ENCODE measurements around the gene SASH1.

The SASH1 gene

GRCh38 chr6:148533309-148534107, 190.9 kb downstream of the SASH1 start:
- Histone ChIP-seq H4K20me1 (ENCODE audit: low read depth, low read length) (no peaks in the 10 kb centered on the region), H2AFZ (ENCODE audit: low read depth, low read length, severe bottlenecking) (no peak overlapping the region), H3K79me2 (ENCODE audit: insufficient read depth, low read length) (no peaks in the 10 kb centered on the region), H3K9me2 (replicated peaks; ENCODE audit: insufficient read depth, low read length) (no peaks in the 10 kb centered on the region), H3K4me3 (ENCODE audit: insufficient read depth, low read length, poor library complexity, severe bottlenecking) (no peak overlapping the region), H3K36me3 (ENCODE audit: low read length) (no peaks in the 10 kb centered on the region), H3K27me3 (ENCODE audit: low read length) (0 out of 2 replicates have a peak, but pooled peaks cover 3% of the 10 kb centered on the region), H3K27ac (ENCODE audit: low read depth, low read length) (no peak overlapping the region), H3K4me2 (ENCODE audit: low read depth, low read length, poor library complexity, severe bottlenecking) (no peak overlapping the region), H3K9ac (ENCODE audit: low read length) (no peak overlapping the region), H3F3A (ENCODE audit: insufficient read depth) (no peaks in the 10 kb centered on the region), H3K9me3 (ENCODE audit: insufficient read depth, low read length) (no peaks in the 10 kb centered on the region)
- no peak for TF ChIP-seq EZH2phosphoT487 (conservative IDR thresholded peaks at IDR 0.05; ENCODE audit: low read length)
- no peak for TF ChIP-seq CTCF (IDR thresholded peaks at IDR 0.05; ENCODE audit: insufficient read depth, low read length, poor library complexity, severe bottlenecking)

- H3K4me3 ChIP-seq (ENCODE audit: insufficient read depth, low read length, poor library complexity, severe bottlenecking), result no peak overlapping the region
- no peak overlapping the region for H3K4me2 ChIP-seq (ENCODE audit: low read depth, low read length, poor library complexity, severe bottlenecking)
- H3K9ac ChIP-seq (ENCODE audit: low read length), result no peak overlapping the region
- TF ChIP-seq EZH2phosphoT487 (conservative IDR thresholded peaks at IDR 0.05; ENCODE audit: low read length), result no peak
- TF ChIP-seq CTCF (IDR thresholded peaks at IDR 0.05; ENCODE audit: insufficient read depth, low read length, poor library complexity, severe bottlenecking), result no peak
- 0 out of 2 replicates have a peak, but pooled peaks cover 3% of the 10 kb centered on the region for H3K27me3 ChIP-seq (ENCODE audit: low read length)
- H3F3A ChIP-seq (ENCODE audit: insufficient read depth), result no peaks in the 10 kb centered on the region
- no peak overlapping the region for H3K27ac ChIP-seq (ENCODE audit: low read depth, low read length)
- no peaks in the 10 kb centered on the region for H3K9me2 ChIP-seq (replicated peaks; ENCODE audit: insufficient read depth, low read length)
- H3K9me3 ChIP-seq (ENCODE audit: insufficient read depth, low read length), result no peaks in the 10 kb centered on the region
- H2AFZ ChIP-seq (ENCODE audit: low read depth, low read length, severe bottlenecking), result no peak overlapping the region
- no peaks in the 10 kb centered on the region for H4K20me1 ChIP-seq (ENCODE audit: low read depth, low read length)
- H3K36me3 ChIP-seq (ENCODE audit: low read length), result no peaks in the 10 kb centered on the region
- no peaks in the 10 kb centered on the region for H3K79me2 ChIP-seq (ENCODE audit: insufficient read depth, low read length)
Measured at GRCh38 chr6:148534871-148535270, 192.2 kb downstream of the SASH1 start.

GRCh38 chr6:148535381-148535780, 192.7 kb downstream of the SASH1 start:
- no peaks in the 10 kb centered on the region for H3F3A ChIP-seq (ENCODE audit: insufficient read depth)
- no peaks in the 10 kb centered on the region for H3K9me2 ChIP-seq (replicated peaks; ENCODE audit: insufficient read depth, low read length)

More at GRCh38 chr6:148535381-148535780, 192.7 kb downstream of the SASH1 start:
- no peak overlapping the region for H3K9ac ChIP-seq (ENCODE audit: low read length)
- H3K27me3 ChIP-seq (ENCODE audit: low read length), result 0 out of 2 replicates have a peak, but pooled peaks cover 2% of the 10 kb centered on the region
- H2AFZ ChIP-seq (ENCODE audit: low read depth, low read length, severe bottlenecking), result no peak overlapping the region
- no peak overlapping the region for H3K4me2 ChIP-seq (ENCODE audit: low read depth, low read length, poor library complexity, severe bottlenecking)
- TF ChIP-seq EZH2phosphoT487 (conservative IDR thresholded peaks at IDR 0.05; ENCODE audit: low read length), result no peak
- TF ChIP-seq CTCF (IDR thresholded peaks at IDR 0.05; ENCODE audit: insufficient read depth, low read length, poor library complexity, severe bottlenecking), result no peak
- H3K9me3 ChIP-seq (ENCODE audit: insufficient read depth, low read length), result no peaks in the 10 kb centered on the region
- H4K20me1 ChIP-seq (ENCODE audit: low read depth, low read length), result no peaks in the 10 kb centered on the region
- no peak overlapping the region for H3K4me3 ChIP-seq (ENCODE audit: insufficient read depth, low read length, poor library complexity, severe bottlenecking)
- H3K36me3 ChIP-seq (ENCODE audit: low read length), result no peaks in the 10 kb centered on the region
- no peaks in the 10 kb centered on the region for H3K79me2 ChIP-seq (ENCODE audit: insufficient read depth, low read length)
- no peak overlapping the region for H3K27ac ChIP-seq (ENCODE audit: low read depth, low read length)

Measured in SU-DHL-6 (cell line).